Activated CD4-positive, alpha-beta T cell treated with anti-CD3 and anti-CD28 coated beads, Interleukin-2, Interleukin-6, amounts not matched to agents 100 ng/mL and 50 ng/mL, durations not matched to agents 16 hours and 8 hours (primary cell): ENCODE measurements around the gene CSMD2.

Experiments
- DNase-seq: peaks from one replicate; pipeline ENCODE4 v3.0.0-alpha.2; 2020

Gene CSMD2

GRCh38 chr1:33893147-33893830, 271.7 kb downstream of the CSMD2 start:
- no peak for DNase-seq

GRCh38 chr1:33886496-33886895, 278.5 kb downstream of the CSMD2 start:
- DNase-seq, result no peak

- no peak for DNase-seq
Measured at GRCh38 chr1:33880305-33880704, 284.7 kb downstream of the CSMD2 start.

- DNase-seq, result no peak
Measured at GRCh38 chr1:33878392-33878791, 286.6 kb downstream of the CSMD2 start.

- no peak for DNase-seq
Measured at GRCh38 chr1:33876970-33877650, 287.9 kb downstream of the CSMD2 start.

- DNase-seq, result no peak
Measured at GRCh38 chr1:33875862-33876261, 289.2 kb downstream of the CSMD2 start.

GRCh38 chr1:33874636-33875035, 290.4 kb downstream of the CSMD2 start:
- DNase-seq, result no peak

GRCh38 chr1:33872683-33873082, 292.3 kb downstream of the CSMD2 start:
- no peak for DNase-seq

- no peak for DNase-seq
Measured at GRCh38 chr1:33872275-33872674, 292.8 kb downstream of the CSMD2 start.

GRCh38 chr1:33867684-33868083, 297.3 kb downstream of the CSMD2 start:
- DNase-seq, result peak; percentile 20

GRCh38 chr1:33866281-33866680, 298.7 kb downstream of the CSMD2 start:
- no peak for DNase-seq

- no peak for DNase-seq
Measured at GRCh38 chr1:33864460-33865389, 300.3 kb downstream of the CSMD2 start.

- no peak for DNase-seq
Measured at GRCh38 chr1:33863779-33864178, 301.3 kb downstream of the CSMD2 start, which contains the start of gene HMGB4. TSS of gene HMGB4 (plus strand) at chr1:33864079. CDS start at chr1:33864192, 113 bp downstream.

- no peak for DNase-seq
Measured at GRCh38 chr1:33860671-33861070, 304.4 kb downstream of the CSMD2 start.

- no peak for DNase-seq
Measured at GRCh38 chr1:33854091-33854490, 310.9 kb downstream of the CSMD2 start.

GRCh38 chr1:33853431-33853830, 311.6 kb downstream of the CSMD2 start:
- no peak for DNase-seq

- DNase-seq, result no peak
Measured at GRCh38 chr1:33852711-33853110, 312.3 kb downstream of the CSMD2 start.

- no peak for DNase-seq
Measured at GRCh38 chr1:33850481-33850880, 314.5 kb downstream of the CSMD2 start.

GRCh38 chr1:33849211-33849610, 315.8 kb downstream of the CSMD2 start:
- DNase-seq, result no peak

GRCh38 chr1:33848205-33848937, 316.7 kb downstream of the CSMD2 start:
- no peak for DNase-seq

- DNase-seq, result no peak
Measured at GRCh38 chr1:33846861-33847260, 318.2 kb downstream of the CSMD2 start.

GRCh38 chr1:33844166-33844565, 320.9 kb downstream of the CSMD2 start:
- no peak for DNase-seq

GRCh38 chr1:33842348-33842747, 322.7 kb downstream of the CSMD2 start:
- no peak for DNase-seq
